Ishikawa (cell line): ENCODE data around the gene FAM234B.

Source experiments
- EGR1 ChIP-seq: IDR thresholded peaks from 2 replicates; pipeline ENCODE4 v1.6.1; 2012
- FOXM1 ChIP-seq: IDR thresholded peaks from 2 replicates; pipeline ENCODE4 v1.6.1; 2012; ENCODE audit warnings: low read depth, borderline replicate concordance
- MAX ChIP-seq: IDR thresholded peaks from 2 replicates; pipeline ENCODE4 v1.6.1; 2012
- RAD21 ChIP-seq: IDR thresholded peaks from 2 replicates; pipeline ENCODE4 v1.6.1; 2012; ENCODE audit warnings: low read depth
- REST ChIP-seq: IDR thresholded peaks from 2 replicates; pipeline ENCODE4 v1.6.1; 2012; ENCODE audit warnings: low read depth, mild to moderate bottlenecking
- TAF1 ChIP-seq: IDR thresholded peaks from 2 replicates; pipeline ENCODE4 v1.6.1; 2012; ENCODE audit warnings: low read depth, mild to moderate bottlenecking

DNA sequence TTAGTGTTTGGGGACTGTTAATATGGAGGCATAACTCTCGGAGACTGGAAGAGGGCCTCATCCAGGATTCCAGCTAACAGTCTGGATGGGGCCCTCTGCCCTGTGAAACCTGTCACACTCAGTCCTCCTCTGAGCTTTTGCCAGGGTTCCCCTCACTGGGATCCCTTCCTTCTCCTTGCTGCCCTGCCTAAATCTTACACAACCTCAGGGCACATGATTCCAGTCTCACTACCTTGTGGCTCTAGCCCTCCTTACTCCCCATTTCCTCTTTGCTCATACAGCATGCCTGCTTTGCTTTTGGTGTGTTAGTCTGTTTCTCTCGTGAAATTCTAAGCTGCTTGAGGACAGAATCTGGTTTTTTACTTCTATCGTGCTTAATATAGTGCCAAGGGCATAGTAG is 60.2 kb downstream of the FAM234B start:
- TF ChIP-seq RAD21: no peak
- no peak for TF ChIP-seq FOXM1
- TF ChIP-seq MAX: no peak
- no peak for TF ChIP-seq REST
- TF ChIP-seq TAF1: no peak
- TF ChIP-seq EGR1: no peak
